Measurements from ENCODE around the gene KBTBD2.

DNA sequence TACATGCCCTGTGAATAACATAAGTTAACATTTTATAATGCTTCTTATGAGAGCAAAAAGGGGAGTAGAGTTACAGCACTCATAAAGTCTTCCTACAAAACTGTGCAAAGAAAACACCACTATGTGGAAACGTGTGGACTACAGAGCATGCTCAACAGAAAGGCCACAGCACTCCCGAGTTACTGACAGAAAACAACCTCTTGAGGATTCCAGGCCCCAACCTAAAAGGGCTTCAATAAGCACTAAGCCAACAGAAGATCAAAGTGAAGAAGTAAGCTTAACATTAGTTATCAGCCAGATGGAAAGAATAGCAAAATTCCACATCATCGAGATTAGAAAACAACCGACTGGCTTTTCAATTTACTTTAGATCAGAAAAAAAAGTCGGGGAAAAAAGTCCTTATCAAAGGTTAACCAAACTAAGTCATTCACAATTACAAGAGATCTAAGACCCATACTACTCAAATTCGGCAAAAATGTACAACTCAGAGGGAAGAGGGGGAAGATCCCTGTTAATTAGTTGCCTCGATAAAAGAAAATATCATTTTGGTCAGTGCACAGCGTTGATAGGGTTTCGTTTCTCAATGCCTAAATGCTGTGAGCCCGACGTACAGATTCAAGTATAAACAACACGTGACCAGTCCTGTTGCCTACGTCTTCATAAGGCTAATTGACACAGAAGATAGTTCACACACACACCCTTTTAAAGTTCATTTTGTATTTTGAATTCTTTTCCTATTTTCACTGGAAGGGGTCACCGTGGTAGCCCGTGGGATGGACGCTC lies 1.4 kb downstream of the KBTBD2 start:
- no peak for TF ChIP-seq RAD21 (conservative IDR thresholded peaks at IDR 0.05)
- TF ChIP-seq, protein P1, sequence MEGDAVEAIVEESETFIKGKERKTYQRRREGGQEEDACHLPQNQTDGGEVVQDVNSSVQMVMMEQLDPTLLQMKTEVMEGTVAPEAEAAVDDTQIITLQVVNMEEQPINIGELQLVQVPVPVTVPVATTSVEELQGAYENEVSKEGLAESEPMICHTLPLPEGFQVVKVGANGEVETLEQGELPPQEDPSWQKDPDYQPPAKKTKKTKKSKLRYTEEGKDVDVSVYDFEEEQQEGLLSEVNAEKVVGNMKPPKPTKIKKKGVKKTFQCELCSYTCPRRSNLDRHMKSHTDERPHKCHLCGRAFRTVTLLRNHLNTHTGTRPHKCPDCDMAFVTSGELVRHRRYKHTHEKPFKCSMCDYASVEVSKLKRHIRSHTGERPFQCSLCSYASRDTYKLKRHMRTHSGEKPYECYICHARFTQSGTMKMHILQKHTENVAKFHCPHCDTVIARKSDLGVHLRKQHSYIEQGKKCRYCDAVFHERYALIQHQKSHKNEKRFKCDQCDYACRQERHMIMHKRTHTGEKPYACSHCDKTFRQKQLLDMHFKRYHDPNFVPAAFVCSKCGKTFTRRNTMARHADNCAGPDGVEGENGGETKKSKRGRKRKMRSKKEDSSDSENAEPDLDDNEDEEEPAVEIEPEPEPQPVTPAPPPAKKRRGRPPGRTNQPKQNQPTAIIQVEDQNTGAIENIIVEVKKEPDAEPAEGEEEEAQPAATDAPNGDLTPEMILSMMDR (IDR thresholded peaks at IDR 0.05; ENCODE audit: poor library complexity, severe bottlenecking), result no peak
- no peak for TF ChIP-seq POLR2AphosphoS5 (IDR thresholded peaks at IDR 0.05)
- no peak for TF ChIP-seq EZH2 (IDR thresholded peaks at IDR 0.05; ENCODE audit: borderline replicate concordance, insufficient read depth, low read length, poor library complexity, severe bottlenecking)
- TF ChIP-seq, protein P2, sequence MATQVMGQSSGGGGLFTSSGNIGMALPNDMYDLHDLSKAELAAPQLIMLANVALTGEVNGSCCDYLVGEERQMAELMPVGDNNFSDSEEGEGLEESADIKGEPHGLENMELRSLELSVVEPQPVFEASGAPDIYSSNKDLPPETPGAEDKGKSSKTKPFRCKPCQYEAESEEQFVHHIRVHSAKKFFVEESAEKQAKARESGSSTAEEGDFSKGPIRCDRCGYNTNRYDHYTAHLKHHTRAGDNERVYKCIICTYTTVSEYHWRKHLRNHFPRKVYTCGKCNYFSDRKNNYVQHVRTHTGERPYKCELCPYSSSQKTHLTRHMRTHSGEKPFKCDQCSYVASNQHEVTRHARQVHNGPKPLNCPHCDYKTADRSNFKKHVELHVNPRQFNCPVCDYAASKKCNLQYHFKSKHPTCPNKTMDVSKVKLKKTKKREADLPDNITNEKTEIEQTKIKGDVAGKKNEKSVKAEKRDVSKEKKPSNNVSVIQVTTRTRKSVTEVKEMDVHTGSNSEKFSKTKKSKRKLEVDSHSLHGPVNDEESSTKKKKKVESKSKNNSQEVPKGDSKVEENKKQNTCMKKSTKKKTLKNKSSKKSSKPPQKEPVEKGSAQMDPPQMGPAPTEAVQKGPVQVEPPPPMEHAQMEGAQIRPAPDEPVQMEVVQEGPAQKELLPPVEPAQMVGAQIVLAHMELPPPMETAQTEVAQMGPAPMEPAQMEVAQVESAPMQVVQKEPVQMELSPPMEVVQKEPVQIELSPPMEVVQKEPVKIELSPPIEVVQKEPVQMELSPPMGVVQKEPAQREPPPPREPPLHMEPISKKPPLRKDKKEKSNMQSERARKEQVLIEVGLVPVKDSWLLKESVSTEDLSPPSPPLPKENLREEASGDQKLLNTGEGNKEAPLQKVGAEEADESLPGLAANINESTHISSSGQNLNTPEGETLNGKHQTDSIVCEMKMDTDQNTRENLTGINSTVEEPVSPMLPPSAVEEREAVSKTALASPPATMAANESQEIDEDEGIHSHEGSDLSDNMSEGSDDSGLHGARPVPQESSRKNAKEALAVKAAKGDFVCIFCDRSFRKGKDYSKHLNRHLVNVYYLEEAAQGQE (IDR thresholded peaks at IDR 0.05; ENCODE audit: borderline replicate concordance), result no peak
- no peak for TF ChIP-seq EP300 (conservative IDR thresholded peaks at IDR 0.05; ENCODE audit: poor library complexity, severe bottlenecking)
- no peak for TF ChIP-seq MXI1 (conservative IDR thresholded peaks at IDR 0.05; ENCODE audit: poor library complexity, severe bottlenecking)
- no peak for TF ChIP-seq SMC3 (conservative IDR thresholded peaks at IDR 0.05; ENCODE audit: poor library complexity)
- TF ChIP-seq TAF1 (IDR thresholded peaks at IDR 0.05; ENCODE audit: low read depth), result no peak
